ENCODE measurements around the gene NEURL1. TPM values are rescaled to one million over a fixed set of nuclear protein-coding genes. Genes with fewer than 3 reads are reported as not detected.

Gene NEURL1
- total and polyA plus RNA-seq, 12 donors, result 0.18 to 12.5 (median 2.3) TPM; not detected in 3

DNA sequence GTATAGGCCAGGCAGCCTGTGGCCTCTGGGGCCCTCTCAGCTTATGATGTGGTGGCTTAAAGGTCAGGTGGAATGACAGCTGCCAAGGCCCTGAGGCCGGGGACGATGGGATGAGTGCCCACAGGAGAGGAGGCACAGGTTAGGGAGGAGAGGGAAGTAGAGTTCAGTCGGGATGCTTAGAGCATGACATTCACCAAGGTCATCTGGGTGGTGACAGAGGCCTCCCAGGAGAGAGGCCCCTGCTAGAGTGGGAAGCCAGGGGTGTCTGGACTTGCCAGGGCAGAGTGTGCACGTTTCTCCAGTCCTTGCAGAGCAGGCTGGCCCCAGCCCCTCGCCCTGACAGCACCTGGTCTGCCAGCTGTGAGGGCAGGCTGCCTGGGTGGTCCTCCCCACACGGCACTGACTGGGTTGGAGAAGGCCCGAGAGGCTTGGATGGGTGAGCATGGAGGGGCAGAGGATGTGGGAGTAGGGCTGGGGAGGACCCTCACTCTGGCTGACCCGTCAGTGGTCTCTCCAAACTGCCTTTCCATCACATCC lies 36.3 kb upstream of the NEURL1 start:
- 64 to 75% (median 70%) methylated on average over 6 to 8 of the region's 8 CpGs for WGBS, 4 donors
- TF ChIP-seq POLR2A (IDR thresholded peaks at IDR 0.05), result no peak
- TF ChIP-seq, protein P1, sequence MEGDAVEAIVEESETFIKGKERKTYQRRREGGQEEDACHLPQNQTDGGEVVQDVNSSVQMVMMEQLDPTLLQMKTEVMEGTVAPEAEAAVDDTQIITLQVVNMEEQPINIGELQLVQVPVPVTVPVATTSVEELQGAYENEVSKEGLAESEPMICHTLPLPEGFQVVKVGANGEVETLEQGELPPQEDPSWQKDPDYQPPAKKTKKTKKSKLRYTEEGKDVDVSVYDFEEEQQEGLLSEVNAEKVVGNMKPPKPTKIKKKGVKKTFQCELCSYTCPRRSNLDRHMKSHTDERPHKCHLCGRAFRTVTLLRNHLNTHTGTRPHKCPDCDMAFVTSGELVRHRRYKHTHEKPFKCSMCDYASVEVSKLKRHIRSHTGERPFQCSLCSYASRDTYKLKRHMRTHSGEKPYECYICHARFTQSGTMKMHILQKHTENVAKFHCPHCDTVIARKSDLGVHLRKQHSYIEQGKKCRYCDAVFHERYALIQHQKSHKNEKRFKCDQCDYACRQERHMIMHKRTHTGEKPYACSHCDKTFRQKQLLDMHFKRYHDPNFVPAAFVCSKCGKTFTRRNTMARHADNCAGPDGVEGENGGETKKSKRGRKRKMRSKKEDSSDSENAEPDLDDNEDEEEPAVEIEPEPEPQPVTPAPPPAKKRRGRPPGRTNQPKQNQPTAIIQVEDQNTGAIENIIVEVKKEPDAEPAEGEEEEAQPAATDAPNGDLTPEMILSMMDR (IDR thresholded peaks at IDR 0.05), result no peak

DNA sequence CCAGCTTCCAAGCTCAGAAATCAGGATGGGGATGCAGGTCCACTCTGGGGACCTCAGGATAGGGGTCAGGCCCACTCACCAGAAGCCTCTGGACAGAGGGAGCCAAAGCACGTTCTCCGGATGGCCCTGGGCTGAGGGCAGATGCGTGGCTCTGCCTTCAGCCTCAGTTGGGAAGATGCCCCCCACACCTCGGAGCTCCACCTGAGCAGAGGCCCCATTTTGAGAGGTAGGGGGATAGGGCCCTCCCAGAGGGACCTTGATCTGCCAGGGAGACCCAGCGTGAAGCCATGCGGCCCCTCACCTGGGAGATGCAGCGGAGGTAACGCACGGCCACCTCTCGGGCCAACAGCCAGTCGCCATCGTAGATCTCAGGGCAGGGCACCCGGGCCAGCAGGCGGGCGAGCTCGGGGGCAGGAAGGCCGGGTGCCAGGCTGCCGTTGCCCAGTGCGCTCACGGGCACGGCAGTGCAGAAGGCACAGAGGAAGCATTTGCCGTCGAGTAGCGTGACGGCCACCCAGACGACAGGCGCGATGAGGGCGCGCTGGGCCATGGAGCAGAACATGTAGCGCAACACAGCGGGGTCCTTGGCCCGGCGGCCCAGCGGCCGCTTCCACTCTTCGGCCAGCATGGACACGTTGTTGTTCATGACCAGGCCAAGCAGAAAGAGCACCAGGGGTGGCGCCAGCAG lies 35.5 kb upstream of the NEURL1 start:
- intact Hi-C loops (cut with DNase I), result no loop called here
- Histone ChIP-seq H3K27me3 (no peaks in the 10 kb centered on the region), H3K36me3 (replicated peaks in 1 of 2) (no peaks in the 10 kb centered on the region), H3K4me3 (no peak overlapping the region), H3K27ac (no peak overlapping the region), H3K9me3 (replicated peaks in 1 of 3) (no peaks in the 10 kb centered on the region), H3K4me1 (replicated peaks in 1 of 2) (no peaks in the 10 kb centered on the region)
- no peak for DNase-seq
- TF ChIP-seq POLR2A (IDR thresholded peaks at IDR 0.05), result no peak
- TF ChIP-seq, protein P1 (IDR thresholded peaks at IDR 0.05), result no peak
- 93 to 97% (median 97%) methylated on average over 22 to 39 of the region's 39 CpGs for WGBS, 4 donors

More for the DNA sequence above, 36.3 kb upstream of the NEURL1 start:
- intact Hi-C loops (cut with DNase I), result no loop called here
- no peak overlapping the region for H3K27ac ChIP-seq
- H3K4me3 ChIP-seq, result no peak overlapping the region
- H3K27me3 ChIP-seq, result no peaks in the 10 kb centered on the region
- no peak for DNase-seq
- no peaks in the 10 kb centered on the region for H3K9me3 ChIP-seq (replicated peaks in 1 of 3)
- peaks cover 5% of the 10 kb centered on the region in 2 donors for H3K4me1 ChIP-seq (replicated peaks in 1 of 2)
- H3K36me3 ChIP-seq (replicated peaks in 1 of 2), result no peaks in the 10 kb centered on the region

DNA sequence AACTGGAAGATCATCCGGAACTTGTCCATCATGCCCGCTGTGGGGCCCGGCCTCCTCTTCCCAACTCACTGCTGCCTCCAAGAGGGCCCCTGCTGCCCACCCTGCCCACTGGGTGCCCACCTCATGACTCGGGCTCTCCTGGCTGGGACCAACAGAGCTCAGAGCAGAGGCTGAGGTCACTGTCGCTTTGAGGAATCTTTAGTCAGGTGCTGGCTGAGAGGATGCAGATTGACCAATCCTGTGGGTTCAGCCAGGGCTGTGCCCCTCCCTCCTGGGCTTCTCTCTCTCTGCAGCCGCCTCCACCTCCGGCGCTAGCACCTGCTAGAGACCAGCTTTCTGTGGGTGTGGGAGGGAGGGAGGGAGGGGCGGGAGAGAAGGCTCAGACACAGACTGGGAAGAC lies 34.8 kb upstream of the NEURL1 start, which contains the start of gene CALHM1:
Gene CALHM1 (minus strand): TSS at position 181 of the 400 bp plus-strand sequence. CDS start 149 bp downstream, at position 32.
- TF ChIP-seq, protein P1 (IDR thresholded peaks at IDR 0.05), result no peak
- TF ChIP-seq POLR2A (IDR thresholded peaks at IDR 0.05), result no peak
- Histone ChIP-seq H3K4me3 (no peak within 1 kb of the TSS), H3K36me3 (replicated peaks in 1 of 2) (no peaks in the 10 kb centered on the region), H3K27me3 (no peaks in the 10 kb centered on the region), H3K9me3 (replicated peaks in 1 of 3) (no peaks in the 10 kb centered on the region), H3K4me1 (replicated peaks in 1 of 2) (no peaks in the 10 kb centered on the region), H3K27ac (no peak within 1 kb of the TSS)
- DNase-seq, result no peak
- intact Hi-C loops (cut with DNase I), result no loop called here
- 55 to 100% (median 83%) methylated on average over 1 to 9 of the region's 9 CpGs for WGBS, 4 donors

DNA sequence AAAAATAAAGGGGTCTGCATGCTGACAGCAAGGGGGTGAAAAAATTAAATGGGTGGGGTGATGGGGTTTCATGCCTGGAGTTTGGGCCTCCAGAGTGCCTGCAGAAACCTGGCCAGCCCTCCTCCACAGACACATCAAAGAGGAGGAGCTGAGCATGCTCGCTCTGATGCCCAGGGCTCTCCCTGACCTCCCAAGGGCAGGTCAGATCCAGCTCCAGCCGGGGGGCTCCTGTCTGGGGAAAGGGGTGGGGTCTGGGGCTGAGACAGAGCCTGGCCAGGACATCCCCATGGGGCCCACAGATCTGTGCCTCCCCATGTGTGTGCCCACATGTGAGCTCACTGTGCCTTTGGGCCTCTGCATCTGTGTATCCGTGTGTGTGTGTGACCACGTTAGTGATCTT lies 33.9 kb upstream of the NEURL1 start:
- 60 to 64% (median 61%) methylated on average over 3 to 4 of the region's 4 CpGs; no CpG with 5 or more reads in 1 of the 4 donors for WGBS, 4 donors
- DNase-seq, result no peak
- Histone ChIP-seq H3K4me1 (replicated peaks in 1 of 2) (no peaks in the 10 kb centered on the region), H3K27me3 (no peaks in the 10 kb centered on the region), H3K9me3 (replicated peaks in 1 of 3) (no peaks in the 10 kb centered on the region), H3K36me3 (replicated peaks in 1 of 2) (no peaks in the 10 kb centered on the region), H3K27ac (no peak overlapping the region), H3K4me3 (no peak overlapping the region)
- TF ChIP-seq, protein P1 (IDR thresholded peaks at IDR 0.05), result no peak
- no peak for TF ChIP-seq POLR2A (IDR thresholded peaks at IDR 0.05)
- intact Hi-C loops (cut with DNase I), result no loop called here
